ENCODE results near the gene ZCCHC17.
"Not testable (repeated sequence)": the region's sequence is repeated elsewhere in the genome, so short reads cannot be mapped to it uniquely, and the experiment has no call there.

ZCCHC17 gene

GRCh38 chr1:31296486-31297276, at the start of gene ZCCHC17, which contains the start of gene SNRNP40:
TSS of gene ZCCHC17 (plus strand) at chr1:31297032. CDS start at chr1:31310099, 13,067 bp downstream.
TSS of gene SNRNP40 (minus strand) at chr1:31296788. CDS start at chr1:31296751, 37 bp downstream.
- DNase-seq (ENCODE audit: low spot score): peak; percentile 98

- no peak for DNase-seq (ENCODE audit: low spot score)
Measured at GRCh38 chr1:31248276-31248675, 48.6 kb upstream of the ZCCHC17 start.

GRCh38 chr1:31249854-31250253, 47.0 kb upstream of the ZCCHC17 start:
- DNase-seq (ENCODE audit: low spot score): no peak

- no peak for DNase-seq (ENCODE audit: low spot score)
Measured at GRCh38 chr1:31257213-31257612, 39.6 kb upstream of the ZCCHC17 start.

GRCh38 chr1:31258581-31258980, 38.3 kb upstream of the ZCCHC17 start:
- no peak for DNase-seq (ENCODE audit: low spot score)

- DNase-seq (ENCODE audit: low spot score): no peak
Measured at GRCh38 chr1:31259746-31260145, 37.1 kb upstream of the ZCCHC17 start.

GRCh38 chr1:31261916-31262315, 34.9 kb upstream of the ZCCHC17 start:
- no peak for DNase-seq (ENCODE audit: low spot score)

GRCh38 chr1:31262393-31262792, 34.4 kb upstream of the ZCCHC17 start:
- DNase-seq (ENCODE audit: low spot score): not testable (repeated sequence)

- DNase-seq (ENCODE audit: low spot score): no peak
Measured at GRCh38 chr1:31263408-31263807, 33.4 kb upstream of the ZCCHC17 start.

GRCh38 chr1:31264790-31265386, 31.9 kb upstream of the ZCCHC17 start:
- no peak for DNase-seq (ENCODE audit: low spot score)

GRCh38 chr1:31266547-31266946, 30.3 kb upstream of the ZCCHC17 start:
- DNase-seq (ENCODE audit: low spot score): no peak

- no peak for DNase-seq (ENCODE audit: low spot score)
Measured at GRCh38 chr1:31272369-31272768, 24.5 kb upstream of the ZCCHC17 start.

GRCh38 chr1:31273619-31274018, 23.2 kb upstream of the ZCCHC17 start:
- DNase-seq (ENCODE audit: low spot score): no peak

- DNase-seq (ENCODE audit: low spot score): not testable (repeated sequence)
Measured at GRCh38 chr1:31282426-31282825, 14.4 kb upstream of the ZCCHC17 start.

- not testable (repeated sequence) for DNase-seq (ENCODE audit: low spot score)
Measured at GRCh38 chr1:31287791-31288190, 9.0 kb upstream of the ZCCHC17 start.

GRCh38 chr1:31289021-31289420, 7.8 kb upstream of the ZCCHC17 start:
- no peak for DNase-seq (ENCODE audit: low spot score)

GRCh38 chr1:31295874-31296485, 852 bp upstream of the ZCCHC17 start:
- no peak for DNase-seq (ENCODE audit: low spot score)

- no peak for DNase-seq (ENCODE audit: low spot score)
Measured at GRCh38 chr1:31297277-31298247, 730 bp downstream of the ZCCHC17 start.

- peak; percentile 7 for DNase-seq (ENCODE audit: low spot score)
Measured at GRCh38 chr1:31299365-31299764, 2.5 kb downstream of the ZCCHC17 start.

GRCh38 chr1:31300193-31300592, 3.4 kb downstream of the ZCCHC17 start:
- DNase-seq (ENCODE audit: low spot score): no peak

GRCh38 chr1:31302709-31303441, 6.0 kb downstream of the ZCCHC17 start:
- no peak for DNase-seq (ENCODE audit: low spot score)
